Lower leg skin (tissue), 4 donors: Measurements from ENCODE around the gene HOXA7. TPM values are rescaled to one million over a fixed set of nuclear protein-coding genes. Genes with fewer than 3 reads are reported as not detected.

Source experiments
- DNase-seq, 2 donors: peaks; one replicate each; pipeline ENCODE4 v3.0.0-alpha.2; 2019; ENCODE audit warnings: low spot score in 2 of 2
- H3K4me3 ChIP-seq: fragments of 200-600 bp; sonication (generic); 2 replicates; pipeline ENCODE4 v1.5.1; 2017; ENCODE audit warnings: mild to moderate bottlenecking, low read depth; ENCODE audit not compliant: poor library complexity, severe bottlenecking
- POLR2A ChIP-seq, 2 donors: fragments of 450-650 bp; IDR thresholded peaks; one replicate each; pipeline ENCODE4 v1.6.1; 2016 to 2017; ENCODE audit warnings: antibody characterized with exemption in 2 of 2, mild to moderate bottlenecking in 1 of 2, moderate library complexity in 1 of 2
- WGBS, 2 donors: methylation state at CpG; one replicate each; pipeline ENCODE4 v1.1.5; 2018; 5-methylcytosine and 5-hydroxymethylcytosine counted together
- intact Hi-C: fragments of 100-400 bp; cut with DNase I; formaldehyde crosslinking; loops from one replicate; pipeline ENCODE4 v1.15.0; 2023; ENCODE audit warnings: low total_unique reads
- total RNA-seq, 4 donors: library from RNA; depleted of rRNA; stranded (reverse); fragments of >200 nt; gene quantifications; one replicate each; pipeline ENCODE4 v1.1.0, GENCODE V29; 2016
- TF ChIP-seq, protein P1 (sequence below), 3 donors: fragments of 450-650 bp; IDR thresholded peaks; one replicate each; pipeline ENCODE4 v1.5.1; 2016; ENCODE audit warnings: antibody characterized with exemption in 3 of 3, mild to moderate bottlenecking in 3 of 3, moderate library complexity in 2 of 3

Gene HOXA7
- total RNA-seq, 4 donors from 2014 or later = 10.0 to 26.1 (median 18.1) TPM

DNA sequence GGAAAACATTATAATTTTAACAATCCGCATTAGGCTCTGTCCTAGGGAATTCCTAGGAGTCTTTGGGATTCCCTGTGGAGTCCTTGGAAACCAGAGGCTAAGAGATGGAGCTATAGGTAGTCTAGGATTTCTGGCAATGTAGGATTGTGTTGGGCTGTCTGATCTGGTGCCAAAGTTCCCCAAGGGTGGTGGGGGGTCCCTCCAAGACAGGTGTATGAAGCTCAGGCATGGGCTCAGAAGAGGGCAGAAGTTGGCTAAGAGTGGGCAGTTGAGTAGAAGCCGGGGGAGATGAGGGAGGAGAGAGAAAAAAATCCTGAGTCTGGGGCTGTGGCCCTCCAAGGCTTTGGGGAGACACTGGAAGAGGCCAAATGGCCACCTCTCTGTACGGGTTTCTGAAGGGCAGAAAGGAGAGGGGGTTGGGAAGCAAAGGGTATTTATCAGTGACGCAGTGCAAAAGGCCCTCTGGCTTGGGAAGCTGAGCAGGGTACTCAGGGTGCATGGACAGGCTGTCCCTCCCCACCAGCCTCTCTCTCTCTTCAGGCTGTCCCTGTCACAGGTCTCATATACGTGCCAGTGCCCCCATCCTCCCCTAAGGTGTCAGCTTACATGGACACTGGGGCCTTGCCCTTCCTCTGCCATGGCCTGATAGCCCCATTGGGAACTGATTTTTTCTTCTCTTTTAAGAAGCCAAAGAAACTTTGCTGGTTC is 9.8 kb downstream of the HOXA7 start:
- H3K4me3 ChIP-seq = no peak overlapping the region
- TF ChIP-seq, protein P1, sequence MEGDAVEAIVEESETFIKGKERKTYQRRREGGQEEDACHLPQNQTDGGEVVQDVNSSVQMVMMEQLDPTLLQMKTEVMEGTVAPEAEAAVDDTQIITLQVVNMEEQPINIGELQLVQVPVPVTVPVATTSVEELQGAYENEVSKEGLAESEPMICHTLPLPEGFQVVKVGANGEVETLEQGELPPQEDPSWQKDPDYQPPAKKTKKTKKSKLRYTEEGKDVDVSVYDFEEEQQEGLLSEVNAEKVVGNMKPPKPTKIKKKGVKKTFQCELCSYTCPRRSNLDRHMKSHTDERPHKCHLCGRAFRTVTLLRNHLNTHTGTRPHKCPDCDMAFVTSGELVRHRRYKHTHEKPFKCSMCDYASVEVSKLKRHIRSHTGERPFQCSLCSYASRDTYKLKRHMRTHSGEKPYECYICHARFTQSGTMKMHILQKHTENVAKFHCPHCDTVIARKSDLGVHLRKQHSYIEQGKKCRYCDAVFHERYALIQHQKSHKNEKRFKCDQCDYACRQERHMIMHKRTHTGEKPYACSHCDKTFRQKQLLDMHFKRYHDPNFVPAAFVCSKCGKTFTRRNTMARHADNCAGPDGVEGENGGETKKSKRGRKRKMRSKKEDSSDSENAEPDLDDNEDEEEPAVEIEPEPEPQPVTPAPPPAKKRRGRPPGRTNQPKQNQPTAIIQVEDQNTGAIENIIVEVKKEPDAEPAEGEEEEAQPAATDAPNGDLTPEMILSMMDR (IDR thresholded peaks at IDR 0.05) = no peak
- no peak for TF ChIP-seq POLR2A (IDR thresholded peaks at IDR 0.05)
- DNase-seq = peak in 1 of 2 donors; percentile 78
- intact Hi-C loops = no loop called here
- WGBS, 2 donors = 69 to 82% methylated on average over 5 of the region's 5 CpGs

DNA sequence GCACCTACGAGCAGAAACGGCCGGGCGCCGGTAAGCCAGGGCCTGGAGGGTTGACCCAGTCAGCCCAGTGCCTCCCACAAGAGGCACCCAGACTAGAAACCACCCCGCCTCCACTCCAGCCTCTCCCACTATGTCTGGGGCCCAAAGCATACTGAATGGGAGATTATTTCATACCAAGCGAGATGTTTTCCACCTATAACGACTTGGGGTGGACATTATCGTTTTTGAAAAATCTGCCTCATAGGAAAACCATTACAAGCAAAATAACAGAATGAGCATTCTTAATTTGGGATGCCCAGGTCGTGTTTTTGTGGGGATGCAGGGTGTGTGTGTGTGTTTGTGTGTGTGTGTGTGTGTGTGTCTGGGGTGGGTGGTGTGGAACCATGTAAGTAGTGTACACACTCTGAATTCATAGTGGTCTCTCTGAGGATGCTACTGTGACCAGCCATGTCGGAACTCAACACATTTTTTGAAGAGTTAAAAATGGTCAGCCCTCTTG is 10.5 kb downstream of the HOXA7 start:
- no peak for DNase-seq
- TF ChIP-seq POLR2A (IDR thresholded peaks at IDR 0.05) = no peak
- TF ChIP-seq, protein P1 (IDR thresholded peaks at IDR 0.05) = no peak
- no peak overlapping the region for H3K4me3 ChIP-seq
- intact Hi-C loops = no loop called here
- 69 to 87% methylated on average over 6 to 11 of the region's 11 CpGs for WGBS, 2 donors

DNA sequence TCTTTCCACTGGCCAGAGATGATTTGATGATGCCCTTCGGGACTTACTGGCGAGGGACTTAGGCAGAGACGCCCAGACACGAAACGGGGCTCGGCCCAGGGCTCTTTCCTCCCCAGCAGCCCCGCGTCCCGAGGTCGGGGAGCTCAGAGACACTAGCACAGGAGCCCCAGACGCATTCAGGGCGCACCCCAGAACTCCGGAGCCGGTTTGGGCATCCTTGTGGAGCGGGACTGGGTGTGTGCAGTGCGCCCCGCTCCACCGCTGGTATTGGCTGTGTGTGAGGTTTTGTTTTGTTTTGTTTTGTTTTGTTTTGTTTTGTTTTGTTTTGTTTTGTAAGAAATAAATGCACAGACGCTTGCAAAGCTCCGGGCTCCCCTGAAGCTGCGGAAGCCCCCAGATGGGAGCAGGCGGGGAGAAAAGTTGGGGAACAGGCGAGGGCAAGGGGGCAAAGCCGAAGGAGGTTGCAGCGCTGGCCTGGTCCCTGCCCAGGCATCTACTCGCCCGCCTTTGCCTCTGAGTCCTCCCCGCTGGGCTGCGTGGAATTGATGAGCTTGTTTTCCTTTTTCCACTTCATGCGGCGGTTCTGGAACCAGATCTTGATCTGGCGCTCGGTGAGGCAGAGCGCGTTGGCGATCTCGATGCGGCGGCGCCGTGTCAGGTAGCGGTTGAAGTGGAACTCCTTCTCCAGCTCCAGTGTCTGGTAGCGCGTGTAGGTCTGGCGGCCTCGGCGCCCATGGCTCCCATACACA is 11.1 kb downstream of the HOXA7 start:
- 66 to 81% methylated on average over 45 to 47 of the region's 47 CpGs for WGBS, 2 donors
- intact Hi-C loops = no loop called here
- TF ChIP-seq, protein P1 (IDR thresholded peaks at IDR 0.05) = no peak
- no peak for TF ChIP-seq POLR2A (IDR thresholded peaks at IDR 0.05)
- peak in 1 of 2 donors; percentile 86 for DNase-seq
- H3K4me3 ChIP-seq = no peak overlapping the region

DNA sequence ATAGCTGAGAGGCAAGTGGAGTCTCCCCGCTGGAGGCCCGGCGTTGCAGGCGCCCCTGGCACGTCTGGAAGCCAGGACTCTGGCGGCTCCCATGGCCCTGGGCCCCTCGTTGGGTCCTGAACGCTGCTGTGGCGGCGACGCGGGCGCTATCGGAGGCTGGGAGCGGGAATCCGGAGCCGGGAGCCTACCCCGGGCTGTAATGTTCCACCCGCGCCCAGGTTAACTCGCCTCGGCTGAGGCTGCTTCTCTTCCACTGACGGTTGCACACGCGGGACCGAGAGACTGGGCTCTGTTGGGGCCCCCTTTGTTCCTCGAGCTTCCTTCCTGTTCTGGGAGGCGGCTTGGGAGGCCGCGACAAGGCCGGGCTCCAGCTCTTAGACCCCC is 11.7 kb downstream of the HOXA7 start:
- WGBS, 2 donors = 70 to 75% methylated on average over 31 of the region's 31 CpGs
- peak in 1 of 2 donors; percentile 79 for DNase-seq

DNA sequence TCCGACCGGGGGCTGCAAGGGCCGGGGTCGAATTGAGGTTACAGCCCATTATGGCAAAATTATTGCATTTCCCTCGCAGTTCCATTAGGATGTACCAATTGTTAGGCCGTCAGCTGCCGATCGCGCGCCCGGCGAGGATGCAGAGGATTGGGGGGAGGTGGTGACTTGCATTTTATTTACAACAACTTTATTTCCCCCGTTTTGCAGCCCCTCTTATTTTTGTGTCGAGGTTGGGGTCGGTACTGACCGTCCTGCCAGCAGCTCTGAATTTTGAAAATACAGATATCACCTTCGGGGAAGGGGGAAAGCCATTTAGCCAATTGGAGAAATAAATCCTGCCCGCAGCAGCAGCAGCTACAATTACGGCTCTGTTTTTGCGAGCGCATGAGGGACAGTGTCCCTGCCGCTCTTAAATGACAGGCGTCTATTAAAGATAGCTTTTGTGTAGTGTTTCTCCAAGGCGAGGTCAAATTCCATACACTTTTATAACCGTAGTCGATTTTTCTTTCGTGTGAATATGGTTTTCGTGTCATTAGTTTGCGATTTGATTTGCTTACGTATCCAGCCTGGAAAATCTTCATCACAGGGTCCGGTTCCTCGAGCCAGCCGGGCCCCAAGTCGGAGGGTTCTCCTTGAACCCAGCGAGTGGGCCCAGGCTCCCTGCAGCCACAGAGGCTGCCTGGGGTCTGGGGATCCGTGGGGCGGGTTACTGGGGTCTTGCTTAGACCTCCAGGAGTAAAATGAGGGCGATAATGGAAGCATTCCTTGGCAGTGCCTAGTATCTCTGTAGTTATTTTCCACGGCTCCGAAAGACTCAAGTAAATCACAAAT is 12.3 kb downstream of the HOXA7 start:
- no peak overlapping the region for H3K4me3 ChIP-seq
- intact Hi-C loops = loop anchor here (5.0 kb wide), 1 partner anchor 292 kb away; no protein-coding TSS in a partner anchor
- WGBS, 2 donors = 65 to 66% methylated on average over 40 of the region's 40 CpGs
- DNase-seq = peak in 1 of 2 donors; percentile 69
- TF ChIP-seq POLR2A (IDR thresholded peaks at IDR 0.05) = no peak
- TF ChIP-seq, protein P1 (IDR thresholded peaks at IDR 0.05) = no peak

More for the DNA sequence above, 11.7 kb downstream of the HOXA7 start:
- H3K4me3 ChIP-seq = no peak overlapping the region
- intact Hi-C loops = loop anchor here (5.0 kb wide), 1 partner anchor 292 kb away; no protein-coding TSS in a partner anchor
- TF ChIP-seq, protein P1 (IDR thresholded peaks at IDR 0.05) = no peak
- no peak for TF ChIP-seq POLR2A (IDR thresholded peaks at IDR 0.05)
